ENCODE measurements around the gene FAM240A.

Gene FAM240A

GRCh38 chr3:46662771-46663551, 50.6 kb downstream of the FAM240A start:
- no peak for DNase-seq (ENCODE audit: low read depth in 2 of 2)

- no peak for DNase-seq (ENCODE audit: low read depth in 2 of 2)
Measured at GRCh38 chr3:46663591-46664135, 51.3 kb downstream of the FAM240A start.

DNA sequence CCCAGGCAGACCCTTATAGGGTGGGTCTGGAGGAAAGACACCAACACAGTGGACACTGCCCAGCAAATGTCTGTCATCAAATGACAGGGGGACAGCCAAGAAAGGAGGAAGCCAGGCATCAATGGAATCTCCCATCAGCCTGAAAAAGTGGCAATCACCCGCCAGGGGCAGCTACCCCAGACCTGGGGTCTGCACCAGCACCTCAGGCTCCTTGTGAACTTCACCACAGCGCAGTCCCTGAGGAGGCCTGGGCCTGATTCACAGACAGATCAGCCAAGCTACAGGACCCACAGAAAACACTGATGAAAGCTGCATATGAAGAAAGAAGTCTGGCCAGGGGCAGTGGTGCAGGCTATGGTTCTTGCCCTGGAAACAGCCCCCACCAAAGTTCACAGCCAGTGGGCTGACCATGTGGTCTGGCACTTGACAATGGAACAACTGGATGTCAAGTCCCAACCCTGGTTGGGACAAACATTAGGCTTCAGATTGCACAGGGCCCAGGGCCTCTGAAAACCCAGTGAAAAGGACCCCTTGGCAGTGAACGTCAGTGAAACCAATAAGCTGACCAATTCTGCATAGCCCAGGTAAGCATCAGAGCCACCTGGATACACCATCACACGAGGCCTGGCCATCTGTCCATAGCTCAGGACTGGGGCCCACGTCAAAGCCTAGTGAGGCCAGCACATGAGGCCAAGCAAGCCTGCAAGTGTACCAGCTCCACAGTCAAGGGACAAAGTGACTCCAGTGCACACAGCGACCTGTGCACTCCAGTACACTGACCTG, 52.1 kb downstream of the FAM240A start:
- DNase-seq (ENCODE audit: low read depth in 2 of 2) = no peak

- no peak for DNase-seq (ENCODE audit: low read depth in 2 of 2)
Measured at GRCh38 chr3:46664971-46665762, 52.8 kb downstream of the FAM240A start.

GRCh38 chr3:46665763-46666452, 53.6 kb downstream of the FAM240A start:
- no peak for DNase-seq (ENCODE audit: low read depth in 2 of 2)

DNA sequence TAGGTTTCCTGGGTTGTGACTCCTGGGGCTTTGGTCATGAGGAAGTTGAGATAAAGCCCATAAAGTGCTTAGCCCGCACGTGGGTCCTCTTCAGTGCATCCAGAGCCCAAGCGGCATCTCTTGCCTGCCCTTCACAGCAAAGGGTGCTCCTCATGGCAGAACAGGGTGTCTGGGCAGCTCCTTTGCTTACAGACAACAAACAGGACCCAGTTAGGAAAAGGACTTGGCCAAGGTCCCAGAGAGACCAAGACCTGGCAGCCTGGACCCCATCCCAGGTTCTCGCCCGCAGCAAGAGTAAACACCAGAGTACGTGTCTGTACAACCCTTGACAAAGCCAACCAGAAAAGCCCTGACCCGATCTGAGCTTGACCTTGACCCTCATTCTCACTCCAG, 54.1 kb downstream of the FAM240A start:
- DNase-seq (ENCODE audit: low read depth in 2 of 2) = no peak

GRCh38 chr3:46667061-46667621, 54.8 kb downstream of the FAM240A start:
- DNase-seq (ENCODE audit: low read depth in 2 of 2) = no peak

DNA sequence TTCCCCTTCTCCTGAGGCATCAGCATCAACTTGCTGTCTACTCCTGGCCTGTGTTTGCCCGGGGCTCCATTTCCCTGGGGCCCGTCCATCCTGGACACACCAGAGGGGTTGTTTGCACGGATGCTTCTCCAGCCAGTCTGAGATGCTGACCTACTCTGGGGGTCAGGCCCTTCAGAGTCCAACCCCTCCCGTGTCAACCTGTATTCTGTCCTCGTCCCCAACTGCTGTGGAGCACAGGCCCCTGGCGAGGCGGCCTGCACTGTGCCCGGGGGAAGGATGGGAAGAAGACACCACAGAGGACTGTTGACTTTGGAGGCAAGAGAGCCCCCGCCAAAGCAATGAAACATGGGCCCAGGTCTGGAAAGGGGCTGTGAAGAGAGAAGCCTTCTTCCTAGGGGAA, 55.3 kb downstream of the FAM240A start:
- DNase-seq (ENCODE audit: low read depth in 2 of 2) = no peak

- no peak for DNase-seq (ENCODE audit: low read depth in 2 of 2)
Measured at GRCh38 chr3:46668116-46668515, 55.8 kb downstream of the FAM240A start.

DNA sequence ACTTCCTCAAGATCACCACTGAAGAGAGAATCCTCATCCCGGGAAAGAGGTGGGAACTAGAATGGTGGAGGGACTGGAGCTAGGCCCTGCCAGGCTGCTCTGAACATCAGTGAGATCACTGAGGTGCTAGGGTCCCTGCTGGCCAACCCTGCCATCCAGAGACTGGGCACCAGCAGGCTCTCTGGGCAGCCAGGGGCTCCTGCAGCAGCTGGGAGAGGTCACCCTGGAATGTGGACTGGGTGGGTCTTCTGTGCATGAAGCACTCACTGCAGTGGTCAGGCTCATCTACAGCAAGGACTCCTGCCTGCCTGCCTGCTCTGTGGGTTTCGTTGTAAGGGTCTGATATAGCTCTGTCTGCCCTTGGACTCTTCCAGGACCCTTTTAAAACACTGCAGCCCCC, 56.3 kb downstream of the FAM240A start:
- no peak for DNase-seq (ENCODE audit: low read depth in 2 of 2)

DNA sequence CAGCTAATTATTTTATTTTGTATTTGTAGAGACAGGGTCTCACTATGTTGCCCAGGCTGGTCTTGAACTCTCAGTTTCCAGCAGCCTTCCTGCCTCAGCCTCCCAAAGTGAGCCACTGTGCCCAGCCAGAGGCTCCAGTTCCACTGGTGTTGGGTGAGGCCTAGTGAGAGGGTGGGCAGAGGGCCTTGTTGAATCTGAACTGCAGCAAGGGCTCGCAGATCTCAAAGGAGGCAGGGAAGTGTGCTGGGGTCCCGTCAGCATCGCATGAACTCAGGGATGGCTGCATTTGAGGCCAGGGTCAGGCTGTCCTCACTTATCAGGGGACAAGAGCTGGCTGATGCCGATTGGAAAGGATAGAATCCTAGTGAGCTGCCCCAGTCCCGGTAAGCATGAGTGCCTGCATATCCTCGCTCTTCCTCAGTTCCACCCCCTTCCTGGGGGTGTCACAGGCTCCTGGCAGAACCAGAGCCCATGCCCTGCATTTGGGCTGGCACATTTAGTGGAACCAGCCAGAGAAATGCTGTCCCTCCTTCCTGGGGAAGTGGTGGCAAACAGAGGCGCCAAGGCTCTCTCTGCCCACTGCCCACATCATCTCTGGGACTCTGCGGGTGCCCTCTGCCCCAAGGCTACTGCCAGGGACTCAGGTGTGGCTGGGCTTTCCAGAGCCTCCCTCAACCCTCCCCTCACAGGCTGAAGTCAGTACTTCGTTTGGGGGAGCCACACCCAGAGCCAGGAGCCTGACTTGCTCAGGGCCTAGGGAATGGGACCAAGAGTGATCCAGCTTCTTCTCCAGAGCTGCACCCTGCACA, 57.1 kb downstream of the FAM240A start:
- DNase-seq (ENCODE audit: low read depth in 2 of 2) = no peak

GRCh38 chr3:46670000-46670890, 57.9 kb downstream of the FAM240A start:
- no peak for DNase-seq (ENCODE audit: low read depth in 2 of 2)

- DNase-seq (ENCODE audit: low read depth in 2 of 2) = no peak
Measured at GRCh38 chr3:46670891-46671427, 58.6 kb downstream of the FAM240A start.

DNA sequence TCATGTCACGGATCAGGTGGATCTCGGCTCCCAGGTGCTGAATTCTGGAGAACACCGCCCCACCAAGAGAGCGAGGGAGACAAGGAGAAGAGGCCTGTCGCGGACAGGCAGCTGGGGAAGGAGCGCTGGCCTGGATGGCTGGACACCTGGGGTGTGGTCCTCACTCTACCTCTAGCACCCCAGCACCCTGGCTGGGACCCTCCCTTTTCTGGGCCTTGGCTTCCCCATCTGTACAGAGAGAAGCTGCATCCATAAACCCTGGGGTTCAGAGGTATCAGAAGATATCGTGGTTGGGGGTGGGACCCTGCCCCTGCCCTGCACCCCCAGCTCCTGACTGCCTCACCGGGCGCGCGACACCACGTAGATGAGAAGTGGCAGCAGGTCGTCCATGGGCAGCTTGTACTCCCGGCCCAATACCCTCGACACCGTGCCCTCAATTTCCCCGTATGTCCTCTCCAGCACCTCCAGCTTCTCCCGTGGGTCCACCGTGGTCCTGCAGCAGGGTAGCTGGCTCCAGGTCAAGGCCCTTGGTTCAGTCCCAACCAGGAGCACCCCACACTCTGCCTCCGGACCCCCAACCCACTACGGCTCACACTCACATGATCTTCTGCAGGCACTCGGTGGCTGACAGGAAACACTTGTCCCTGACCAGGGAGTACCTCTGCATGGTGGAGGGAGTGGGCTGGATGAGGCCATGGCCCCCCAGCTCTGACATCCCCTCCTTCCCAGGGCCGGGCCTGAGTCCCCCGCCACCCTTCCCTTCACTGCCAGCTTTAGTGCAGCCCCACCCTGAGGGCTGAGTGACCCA, 59.4 kb downstream of the FAM240A start:
- no peak for DNase-seq (ENCODE audit: low read depth in 2 of 2)

- no peak for DNase-seq (ENCODE audit: low read depth in 2 of 2)
Measured at GRCh38 chr3:46672349-46672695, 60.0 kb downstream of the FAM240A start.

DNA sequence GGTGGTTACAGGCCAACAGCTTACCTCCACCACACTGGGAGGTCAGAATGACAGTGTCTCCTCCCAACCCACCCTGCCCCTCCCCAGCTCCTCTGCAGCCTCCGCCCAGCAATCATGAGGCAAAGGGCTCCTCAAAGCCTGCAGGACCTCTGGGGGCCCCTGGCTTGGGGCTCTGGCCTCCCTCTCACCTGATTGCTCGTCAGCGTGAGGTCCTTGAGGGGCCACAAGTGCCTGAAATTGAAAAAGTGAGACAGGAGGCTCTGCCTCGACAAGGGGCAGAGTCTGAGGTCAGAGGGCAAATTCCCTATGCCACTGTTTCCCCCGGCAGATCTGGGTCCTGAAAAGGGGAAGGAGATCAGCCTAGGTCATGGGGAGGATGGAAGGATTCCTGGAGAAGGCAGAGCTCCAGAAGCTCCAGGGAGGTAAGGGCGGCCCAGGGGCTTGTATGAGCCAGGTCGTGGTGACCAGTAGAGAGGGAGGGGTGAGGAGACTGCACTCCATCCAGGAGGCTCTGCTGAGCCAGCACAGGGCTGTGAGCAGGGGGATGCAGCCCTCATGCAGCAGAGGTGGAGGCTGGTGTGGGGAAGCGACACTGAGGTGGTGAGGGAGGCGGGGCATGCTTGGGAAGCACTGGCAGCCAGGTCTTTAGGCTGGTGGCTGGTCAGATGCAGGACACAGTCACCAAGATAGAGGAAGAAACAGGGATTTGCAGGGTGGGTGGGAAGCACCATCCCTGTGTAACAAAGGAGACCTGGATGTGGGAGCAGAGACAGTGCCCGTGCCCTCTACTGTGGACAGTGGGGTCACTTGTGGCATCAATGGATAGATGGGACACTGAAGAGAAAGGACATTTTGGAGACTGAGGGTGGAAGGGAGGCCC, 61.1 kb downstream of the FAM240A start:
- DNase-seq (ENCODE audit: low read depth in 2 of 2) = no peak

All from stimulated activated CD8-positive, alpha-beta memory T cell treated with anti-CD3 and anti-CD28 coated beads, Interleukin-7, amount 100 ng/mL, for 4 hours (primary cell).